CD4-positive, alpha-beta T cell treated with Interleukin-17A for 1 hour (primary cell): Measurements from ENCODE around the gene FAAP100.

ENCODE experiments used
- DNase-seq: peaks from one replicate; pipeline ENCODE4 v3.0.0-alpha.2; 2020

Gene FAAP100

GRCh38 chr17:81509972-81510784 lies 42.0 kb downstream of the FAAP100 start:
- DNase-seq = no peak

GRCh38 chr17:81509207-81509971 lies 42.8 kb downstream of the FAAP100 start:
- peak; percentile 57 for DNase-seq

GRCh38 chr17:81508639-81509206 lies 43.4 kb downstream of the FAAP100 start:
- DNase-seq = no peak

GRCh38 chr17:81503619-81504018 lies 48.5 kb downstream of the FAAP100 start:
- no peak for DNase-seq

GRCh38 chr17:81502471-81503017 lies 49.6 kb downstream of the FAAP100 start:
- DNase-seq = no peak

- DNase-seq = no peak
Observed at GRCh38 chr17:81500047-81500446, 52.1 kb downstream of the FAAP100 start.

GRCh38 chr17:81499601-81499970 lies 52.6 kb downstream of the FAAP100 start:
- DNase-seq = no peak

GRCh38 chr17:81498953-81499600 lies 53.1 kb downstream of the FAAP100 start:
- no peak for DNase-seq

GRCh38 chr17:81494626-81495377 lies 57.4 kb downstream of the FAAP100 start:
- no peak for DNase-seq

- DNase-seq = no peak
Observed at GRCh38 chr17:81493198-81494038, 58.7 kb downstream of the FAAP100 start.

- DNase-seq = no peak
Observed at GRCh38 chr17:81492706-81493105, 59.4 kb downstream of the FAAP100 start.

- no peak for DNase-seq
Observed at GRCh38 chr17:81492202-81492601, 60.0 kb downstream of the FAAP100 start.

GRCh38 chr17:81491761-81492160 lies 60.4 kb downstream of the FAAP100 start:
- DNase-seq = no peak

- no peak for DNase-seq
Observed at GRCh38 chr17:81491181-81491581, 61.0 kb downstream of the FAAP100 start.

- no peak for DNase-seq
Observed at GRCh38 chr17:81489998-81490992, 61.9 kb downstream of the FAAP100 start.
